ENCODE measurements around the gene MACROD2. TPM values are rescaled to one million over a fixed set of nuclear protein-coding genes. Genes with fewer than 3 reads are reported as not detected.

MACROD2 gene
- total RNA-seq, 1 donor from 2014 or later: 2.4 TPM

DNA sequence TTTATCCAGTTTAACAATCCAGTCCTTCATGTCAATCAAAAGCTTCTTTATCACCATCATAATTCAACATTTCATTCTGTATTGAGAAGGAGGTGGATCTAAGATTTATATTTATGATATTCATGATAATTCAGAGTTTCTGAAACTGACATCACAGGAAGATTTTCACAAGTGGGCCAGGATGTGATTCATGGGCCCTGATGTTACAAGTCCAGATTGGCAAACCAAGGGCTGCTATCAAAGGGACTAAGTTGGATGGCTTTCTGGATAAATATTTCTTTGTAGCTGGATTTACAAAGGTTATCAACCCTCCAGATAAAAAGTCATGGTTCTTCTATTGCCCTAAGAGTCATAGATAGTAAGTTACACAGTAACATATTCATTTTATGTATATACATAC is 1711.4 kb downstream of the MACROD2 start:
- FAIRE-seq: no peak

GRCh38 chr20:15708984-15709598 is 1713.8 kb downstream of the MACROD2 start:
- Mint-ChIP-seq H3K36me3 (ENCODE audit: low read depth, unreplicated experiment) (no peaks in the 10 kb centered on the region), H3K9me3 (ENCODE audit: unreplicated experiment) (no peaks in the 10 kb centered on the region), H3K27ac (ENCODE audit: unreplicated experiment) (no peak overlapping the region), H3K27me3 (ENCODE audit: low read depth, unreplicated experiment) (no peaks in the 10 kb centered on the region), H3K4me3 (ENCODE audit: unreplicated experiment) (no peak overlapping the region), H3K4me1 (ENCODE audit: low read depth, unreplicated experiment) (no peaks in the 10 kb centered on the region)
- Histone ChIP-seq H2AFZ (ENCODE audit: low read depth, low read length) (no peak overlapping the region), H3K27me3 (ENCODE audit: insufficient read depth, low read length) (no peaks in the 10 kb centered on the region), H3K27ac (ENCODE audit: low read depth, low read length) (no peak overlapping the region), H3K9ac (ENCODE audit: low read length) (no peak overlapping the region), H3K4me2 (ENCODE audit: low read length) (no peak overlapping the region), H3K4me3 (ENCODE audit: insufficient read depth, low read depth, low read length) (no peak overlapping the region), H3K9me3 (ENCODE audit: insufficient read depth, low read depth, low read length) (no peaks in the 10 kb centered on the region), H3K79me2 (ENCODE audit: insufficient read depth, low read length) (no peaks in the 10 kb centered on the region), H4K20me1 (ENCODE audit: insufficient read depth, low read length) (no peaks in the 10 kb centered on the region), H3K4me1 (ENCODE audit: insufficient read depth, low read length) (no peaks in the 10 kb centered on the region), H3K36me3 (ENCODE audit: insufficient read depth, low read length) (no peaks in the 10 kb centered on the region)
- TF ChIP-seq EZH2 (IDR thresholded peaks at IDR 0.05; ENCODE audit: insufficient read depth, low read length): no peak
- TF ChIP-seq CTCF (IDR thresholded peaks at IDR 0.05; ENCODE audit: insufficient read depth, low read depth, low read length): peak; percentile 18
- DNase-seq (ENCODE audit: low read depth): no peak
- FAIRE-seq: no peak

More for the DNA sequence above, 1711.4 kb downstream of the MACROD2 start:
- Histone ChIP-seq H3K4me1 (ENCODE audit: insufficient read depth, low read length) (peaks cover 8% of the 10 kb centered on the region), H3K4me2 (ENCODE audit: low read length) (no peak overlapping the region), H3K9me3 (ENCODE audit: insufficient read depth, low read depth, low read length) (no peaks in the 10 kb centered on the region), H3K4me3 (ENCODE audit: insufficient read depth, low read depth, low read length) (no peak overlapping the region), H3K27me3 (ENCODE audit: insufficient read depth, low read length) (no peaks in the 10 kb centered on the region), H3K9ac (ENCODE audit: low read length) (no peak overlapping the region), H3K36me3 (ENCODE audit: insufficient read depth, low read length) (no peaks in the 10 kb centered on the region), H3K27ac (ENCODE audit: low read depth, low read length) (no peak overlapping the region), H4K20me1 (ENCODE audit: insufficient read depth, low read length) (no peaks in the 10 kb centered on the region), H3K79me2 (ENCODE audit: insufficient read depth, low read length) (no peaks in the 10 kb centered on the region), H2AFZ (ENCODE audit: low read depth, low read length) (no peak overlapping the region)
- TF ChIP-seq CTCF (IDR thresholded peaks at IDR 0.05; ENCODE audit: insufficient read depth, low read depth, low read length): no peak
- TF ChIP-seq EZH2 (IDR thresholded peaks at IDR 0.05; ENCODE audit: insufficient read depth, low read length): no peak
- peaks cover 5% of the 10 kb centered on the region for H3K4me1 Mint-ChIP-seq (ENCODE audit: low read depth, unreplicated experiment)
- no peaks in the 10 kb centered on the region for H3K9me3 Mint-ChIP-seq (ENCODE audit: unreplicated experiment)
- no peaks in the 10 kb centered on the region for H3K36me3 Mint-ChIP-seq (ENCODE audit: low read depth, unreplicated experiment)
- no peak for DNase-seq (ENCODE audit: low read depth)
- no peak overlapping the region for H3K27ac Mint-ChIP-seq (ENCODE audit: unreplicated experiment)
- no peaks in the 10 kb centered on the region for H3K27me3 Mint-ChIP-seq (ENCODE audit: low read depth, unreplicated experiment)
- no peak overlapping the region for H3K4me3 Mint-ChIP-seq (ENCODE audit: unreplicated experiment)

DNA sequence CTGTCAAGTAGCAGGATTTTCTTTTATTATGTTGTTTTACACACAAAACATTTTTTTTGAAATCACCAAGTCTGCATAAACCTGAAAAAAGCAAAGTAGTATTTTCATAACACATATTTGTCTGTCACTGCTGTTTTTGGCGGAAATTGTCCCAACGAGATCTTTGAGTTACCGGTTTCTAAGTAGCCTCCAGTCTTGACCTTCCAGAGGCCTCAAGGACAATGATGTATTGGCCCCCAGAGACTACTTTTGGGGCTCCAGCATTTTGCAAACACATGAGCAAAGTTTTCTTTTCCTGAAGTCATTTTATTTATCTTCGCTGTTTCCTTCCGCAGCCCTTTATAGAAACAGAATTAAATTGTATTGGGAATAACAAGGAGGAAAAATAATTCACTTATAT is 1715.3 kb downstream of the MACROD2 start:
- no peak for FAIRE-seq
- TF ChIP-seq EZH2 (IDR thresholded peaks at IDR 0.05; ENCODE audit: insufficient read depth, low read length) (no peak), CTCF (IDR thresholded peaks at IDR 0.05; ENCODE audit: insufficient read depth, low read depth, low read length) (no peak)
- no peaks in the 10 kb centered on the region for H3K9me3 Mint-ChIP-seq (ENCODE audit: unreplicated experiment)
- Histone ChIP-seq H3K9me3 (ENCODE audit: insufficient read depth, low read depth, low read length) (no peaks in the 10 kb centered on the region), H3K27ac (ENCODE audit: low read depth, low read length) (no peak overlapping the region), H3K9ac (ENCODE audit: low read length) (no peak overlapping the region), H3K27me3 (ENCODE audit: insufficient read depth, low read length) (no peaks in the 10 kb centered on the region), H3K4me1 (ENCODE audit: insufficient read depth, low read length) (no peaks in the 10 kb centered on the region), H3K79me2 (ENCODE audit: insufficient read depth, low read length) (no peaks in the 10 kb centered on the region), H2AFZ (ENCODE audit: low read depth, low read length) (no peak overlapping the region), H3K4me2 (ENCODE audit: low read length) (no peak overlapping the region), H3K4me3 (ENCODE audit: insufficient read depth, low read depth, low read length) (no peak overlapping the region), H4K20me1 (ENCODE audit: insufficient read depth, low read length) (no peaks in the 10 kb centered on the region), H3K36me3 (ENCODE audit: insufficient read depth, low read length) (no peaks in the 10 kb centered on the region)
- DNase-seq (ENCODE audit: low read depth): no peak
- H3K27me3 Mint-ChIP-seq (ENCODE audit: low read depth, unreplicated experiment): no peaks in the 10 kb centered on the region
- no peaks in the 10 kb centered on the region for H3K4me1 Mint-ChIP-seq (ENCODE audit: low read depth, unreplicated experiment)
- no peaks in the 10 kb centered on the region for H3K36me3 Mint-ChIP-seq (ENCODE audit: low read depth, unreplicated experiment)
- no peak overlapping the region for H3K27ac Mint-ChIP-seq (ENCODE audit: unreplicated experiment)
- H3K4me3 Mint-ChIP-seq (ENCODE audit: unreplicated experiment): no peak overlapping the region
